Muscle of leg (tissue), 11 donors: ENCODE measurements around the gene ZPBP. TPM values are rescaled to one million over a fixed set of nuclear protein-coding genes. Genes with fewer than 3 reads are reported as not detected.

Experiments
- DNase-seq: peaks from one replicate; pipeline ENCODE4 v3.0.0; 2013
- H3K27ac ChIP-seq: one replicate; pipeline ENCODE4 v1.5.1; 2013; ENCODE audit warnings: mild to moderate bottlenecking, low read length, control low read depth
- H3K27me3 ChIP-seq: one replicate; pipeline ENCODE4 v1.6.1; 2013; ENCODE audit warnings: low read length; ENCODE audit not compliant: control insufficient read depth, insufficient read depth
- H3K36me3 ChIP-seq: one replicate; pipeline ENCODE4 v1.6.1; 2013; ENCODE audit warnings: low read length; ENCODE audit not compliant: control insufficient read depth, insufficient read depth
- H3K4me1 ChIP-seq: one replicate; pipeline ENCODE4 v1.6.1; 2013; ENCODE audit warnings: low read length; ENCODE audit not compliant: control insufficient read depth, insufficient read depth
- H3K4me3 ChIP-seq: one replicate; pipeline ENCODE4 v1.5.1; 2013; ENCODE audit warnings: low read length, control low read depth
- H3K9me3 ChIP-seq: replicated peaks from 2 replicates; pipeline ENCODE4 v1.6.1; 2013; ENCODE audit warnings: low read depth, low read length; ENCODE audit not compliant: control insufficient read depth
- WGBS: methylation state at CpG from one replicate; pipeline ENCODE4 v1.1.5; 2013; ENCODE audit warnings: missing lambda C conversion rate; ENCODE audit not compliant: insufficient coverage; 5-methylcytosine and 5-hydroxymethylcytosine counted together
- polyA plus RNA-seq, 8 donors: library from polyadenylated mRNA; unstranded; fragments of 120-200 nt; gene quantifications; one replicate each; pipeline versions ENCODE4 v1.2.1 to v1.2.3, GENCODE V29; 2013; ENCODE audit warnings: inconsistent platforms in 1 of 8, low replicate concordance in 1 of 8; ENCODE audit not compliant: insufficient read length in 8 of 8, insufficient read depth in 1 of 8
- total RNA-seq: library from RNA; stranded (reverse); fragments of 120-200 nt; gene quantifications from one replicate; pipeline ENCODE4 v1.2.4, GENCODE V29; 2013

Gene ZPBP
- total and polyA plus RNA-seq, 9 donors: not detected

GRCh38 chr7:49937608-49938007 lies 155.4 kb downstream of the ZPBP start:
- H3K27me3 ChIP-seq: no peaks in the 10 kb centered on the region
- H3K27ac ChIP-seq: no peak overlapping the region
- 80% methylated on average over 1 of the region's 2 CpGs for WGBS
- no peak for DNase-seq
- no peak overlapping the region for H3K4me3 ChIP-seq
- no peaks in the 10 kb centered on the region for H3K36me3 ChIP-seq
- peaks cover 4% of the 10 kb centered on the region for H3K9me3 ChIP-seq
- no peaks in the 10 kb centered on the region for H3K4me1 ChIP-seq

GRCh38 chr7:49931627-49932026 lies 161.4 kb downstream of the ZPBP start:
- WGBS: 86% methylated on average over 2 of the region's 2 CpGs
- no peaks in the 10 kb centered on the region for H3K27me3 ChIP-seq
- H3K4me3 ChIP-seq: no peak overlapping the region
- no peaks in the 10 kb centered on the region for H3K36me3 ChIP-seq
- DNase-seq: no peak
- H3K27ac ChIP-seq: no peak overlapping the region
- H3K4me1 ChIP-seq: no peaks in the 10 kb centered on the region
- peaks cover 21% of the 10 kb centered on the region for H3K9me3 ChIP-seq

GRCh38 chr7:49928787-49929186 lies 164.3 kb downstream of the ZPBP start:
- no peak for DNase-seq
- Histone ChIP-seq H3K27ac (no peak overlapping the region), H3K4me1 (no peaks in the 10 kb centered on the region), H3K4me3 (no peak overlapping the region), H3K27me3 (no peaks in the 10 kb centered on the region), H3K9me3 (peaks cover 21% of the 10 kb centered on the region), H3K36me3 (no peaks in the 10 kb centered on the region)
- WGBS: 90% methylated on average over 2 of the region's 2 CpGs

- 78% methylated on average over 3 of the region's 5 CpGs for WGBS
- Histone ChIP-seq H3K27ac (no peak overlapping the region), H3K4me3 (no peak overlapping the region), H3K4me1 (no peaks in the 10 kb centered on the region), H3K27me3 (no peaks in the 10 kb centered on the region), H3K36me3 (no peaks in the 10 kb centered on the region), H3K9me3 (peaks cover 19% of the 10 kb centered on the region)
- no peak for DNase-seq
Measured at GRCh38 chr7:49927631-49928030, 165.4 kb downstream of the ZPBP start.

GRCh38 chr7:49926720-49927119 lies 166.3 kb downstream of the ZPBP start:
- H3K4me1 ChIP-seq: no peaks in the 10 kb centered on the region
- WGBS: 87% methylated on average over 5 of the region's 6 CpGs
- DNase-seq: no peak
- H3K4me3 ChIP-seq: no peak overlapping the region
- H3K27me3 ChIP-seq: no peaks in the 10 kb centered on the region
- no peaks in the 10 kb centered on the region for H3K36me3 ChIP-seq
- no peak overlapping the region for H3K27ac ChIP-seq
- peaks cover 16% of the 10 kb centered on the region for H3K9me3 ChIP-seq

- H3K36me3 ChIP-seq: no peaks in the 10 kb centered on the region
Measured at GRCh38 chr7:49911909-49912308, 181.1 kb downstream of the ZPBP start.

GRCh38 chr7:49894543-49894942 lies 198.5 kb downstream of the ZPBP start:
- Histone ChIP-seq H3K9me3 (peaks cover 3% of the 10 kb centered on the region), H3K4me1 (no peaks in the 10 kb centered on the region), H3K27ac (no peak overlapping the region), H3K4me3 (no peak overlapping the region), H3K36me3 (no peaks in the 10 kb centered on the region), H3K27me3 (no peaks in the 10 kb centered on the region)
- WGBS: 78% methylated on average over 4 of the region's 4 CpGs
- no peak for DNase-seq

More at GRCh38 chr7:49911909-49912308, 181.1 kb downstream of the ZPBP start:
- Histone ChIP-seq H3K9me3 (no peaks in the 10 kb centered on the region), H3K4me1 (no peaks in the 10 kb centered on the region), H3K27ac (no peak overlapping the region), H3K27me3 (no peaks in the 10 kb centered on the region), H3K4me3 (no peak overlapping the region)
- DNase-seq: peak; percentile 30
- WGBS: 67% methylated on average over 1 of the region's 8 CpGs

GRCh38 chr7:49893131-49893530 lies 199.9 kb downstream of the ZPBP start:
- 46% methylated on average over 2 of the region's 4 CpGs for WGBS
- H3K27ac ChIP-seq: no peak overlapping the region

GRCh38 chr7:49892481-49892880 lies 200.6 kb downstream of the ZPBP start:
- peaks cover 3% of the 10 kb centered on the region for H3K9me3 ChIP-seq
- H3K36me3 ChIP-seq: no peaks in the 10 kb centered on the region
- no peak overlapping the region for H3K4me3 ChIP-seq
- no peaks in the 10 kb centered on the region for H3K27me3 ChIP-seq
- no peak for DNase-seq
- H3K4me1 ChIP-seq: no peaks in the 10 kb centered on the region
- H3K27ac ChIP-seq: no peak overlapping the region
- no CpG with 5 or more reads among the region's 2 CpGs for WGBS

More at GRCh38 chr7:49893131-49893530, 199.9 kb downstream of the ZPBP start:
- Histone ChIP-seq H3K4me1 (no peaks in the 10 kb centered on the region), H3K36me3 (no peaks in the 10 kb centered on the region), H3K27me3 (no peaks in the 10 kb centered on the region), H3K9me3 (peaks cover 3% of the 10 kb centered on the region), H3K4me3 (no peak overlapping the region)
- DNase-seq: peak; percentile 4
